Right atrium auricular region (tissue), 2 donors: ENCODE measurements around the gene HSPG2. TPM values are rescaled to one million over a fixed set of nuclear protein-coding genes. Genes with fewer than 3 reads are reported as not detected.
A peak's percentile ranks its signal among the peaks of the same experiment; 100 is the strongest.
"Not testable (repeated sequence)": the region's sequence is repeated elsewhere in the genome, so short reads cannot be mapped to it uniquely, and the experiment has no call there.

Experiments used
- DNase-seq: peaks from one replicate; pipeline ENCODE4 v3.0.0-alpha.2; 2019; ENCODE audit warnings: low spot score
- H3K27ac ChIP-seq, 2 donors: fragments of 200-600 bp; sonication (generic); 1 replicate in 1 of 2; 2 replicates in 1 of 2; pipeline ENCODE4 v1.5.1; 2016 to 2019
- H3K27me3 ChIP-seq, 2 donors: fragments of 200-600 bp; sonication (generic); one replicate each; pipeline versions ENCODE4 v1.5.1 to v1.6.0; 2017 to 2019
- H3K36me3 ChIP-seq: fragments of 200-600 bp; sonication (generic); one replicate; pipeline ENCODE4 v1.5.1; 2016
- H3K4me1 ChIP-seq, 2 donors: fragments of 200-600 bp; sonication (generic); one replicate each; pipeline versions ENCODE4 v1.5.1 to v1.6.0; 2017 to 2019
- H3K4me3 ChIP-seq, 2 donors: fragments of 200-600 bp; sonication (generic); 1 replicate in 1 of 2; 2 replicates in 1 of 2; pipeline ENCODE4 v1.5.1; 2017 to 2019; ENCODE audit warnings: mild to moderate bottlenecking in 1 of 2, moderate library complexity in 1 of 2
- H3K9me3 ChIP-seq, 2 donors: fragments of 200-600 bp; sonication (generic); one replicate each; pipeline ENCODE4 v1.5.1; 2019
- CTCF ChIP-seq, 2 donors: fragments of 200-600 bp; sonication (generic); IDR thresholded peaks; one replicate each; pipeline ENCODE4 v1.5.1; 2019; ENCODE audit warnings: antibody characterized with exemption in 2 of 2
- total RNA-seq, 2 donors: library from RNA; depleted of rRNA; stranded (reverse); fragments of >200 nt; gene quantifications; one replicate each; pipeline ENCODE4 v1.1.0, GENCODE V29; 2016

HSPG2 gene
- total RNA-seq, 2 donors from 2014 or later, result 424 to 557 TPM

GRCh38 chr1:21909286-21909759, 27.8 kb downstream of the HSPG2 start:
- no peaks in the 10 kb centered on the region for H3K36me3 ChIP-seq
- TF ChIP-seq CTCF (IDR thresholded peaks at IDR 0.05), result no peak
- no peak overlapping the region for H3K4me3 ChIP-seq
- peak overlapping the region; percentile 91 to 94 for H3K27ac ChIP-seq
- DNase-seq, result no peak
- no peaks in the 10 kb centered on the region for H3K9me3 ChIP-seq
- H3K27me3 ChIP-seq, result no peaks in the 10 kb centered on the region
- H3K4me1 ChIP-seq, result peaks cover 0 to 100% of the 10 kb centered on the region in 2 donors

GRCh38 chr1:21907737-21908534, 29.2 kb downstream of the HSPG2 start:
- peaks cover 0 to 100% of the 10 kb centered on the region in 2 donors for H3K4me1 ChIP-seq
- H3K27ac ChIP-seq, result peak overlapping the region; percentile 91 to 94
- H3K27me3 ChIP-seq, H3K36me3 ChIP-seq, H3K4me3 ChIP-seq, H3K9me3 ChIP-seq, DNase-seq: not testable (repeated sequence)

GRCh38 chr1:21907079-21907418, 30.1 kb downstream of the HSPG2 start:
- Histone ChIP-seq H3K27ac (peak overlapping the region; percentile 91 to 94), H3K9me3 (no peaks in the 10 kb centered on the region), H3K36me3 (no peaks in the 10 kb centered on the region), H3K4me3 (no peak overlapping the region), H3K27me3 (no peaks in the 10 kb centered on the region), H3K4me1 (peaks cover 0 to 100% of the 10 kb centered on the region in 2 donors)
- TF ChIP-seq CTCF (IDR thresholded peaks at IDR 0.05), result no peak
- DNase-seq, result no peak

- Histone ChIP-seq H3K9me3 (no peaks in the 10 kb centered on the region), H3K27ac (peak overlapping the region; percentile 91 to 94), H3K4me1 (peaks cover 0 to 100% of the 10 kb centered on the region in 2 donors), H3K27me3 (no peaks in the 10 kb centered on the region), H3K36me3 (no peaks in the 10 kb centered on the region), H3K4me3 (no peak overlapping the region)
- peak; percentile 94 for DNase-seq
- TF ChIP-seq CTCF (IDR thresholded peaks at IDR 0.05), result no peak
Observed at GRCh38 chr1:21906173-21907078, 30.7 kb downstream of the HSPG2 start.

- no peak overlapping the region for H3K4me3 ChIP-seq
- DNase-seq, result peak; percentile 85
Observed at GRCh38 chr1:21904704-21905520, 32.2 kb downstream of the HSPG2 start.

More at GRCh38 chr1:21904704-21905520, 32.2 kb downstream of the HSPG2 start:
- Histone ChIP-seq H3K27me3 (no peaks in the 10 kb centered on the region), H3K9me3 (no peaks in the 10 kb centered on the region), H3K27ac (peak overlapping the region; percentile 91 to 94), H3K4me1 (peaks cover 0 to 100% of the 10 kb centered on the region in 2 donors), H3K36me3 (no peaks in the 10 kb centered on the region)
- TF ChIP-seq CTCF (IDR thresholded peaks at IDR 0.05), result no peak
